Panc1 (cell line): ENCODE measurements around the gene HAGH.

Experiments
- CTCF ChIP-seq: fragments of 450-650 bp; IDR thresholded peaks from 2 replicates; pipeline ENCODE4 v1.5.1; 2017; ENCODE audit warnings: mild to moderate bottlenecking
- REST ChIP-seq, 2 experiments: IDR thresholded peaks; 2 replicates each; pipeline ENCODE4 v1.6.1; 2011 to 2012; ENCODE audit warnings: low read depth in 2 of 2, control low read depth in 1 of 2, low read length in 1 of 2, mild to moderate bottlenecking in 1 of 2, moderate library complexity in 1 of 2; ENCODE audit not compliant: insufficient read depth in 1 of 2

DNA sequence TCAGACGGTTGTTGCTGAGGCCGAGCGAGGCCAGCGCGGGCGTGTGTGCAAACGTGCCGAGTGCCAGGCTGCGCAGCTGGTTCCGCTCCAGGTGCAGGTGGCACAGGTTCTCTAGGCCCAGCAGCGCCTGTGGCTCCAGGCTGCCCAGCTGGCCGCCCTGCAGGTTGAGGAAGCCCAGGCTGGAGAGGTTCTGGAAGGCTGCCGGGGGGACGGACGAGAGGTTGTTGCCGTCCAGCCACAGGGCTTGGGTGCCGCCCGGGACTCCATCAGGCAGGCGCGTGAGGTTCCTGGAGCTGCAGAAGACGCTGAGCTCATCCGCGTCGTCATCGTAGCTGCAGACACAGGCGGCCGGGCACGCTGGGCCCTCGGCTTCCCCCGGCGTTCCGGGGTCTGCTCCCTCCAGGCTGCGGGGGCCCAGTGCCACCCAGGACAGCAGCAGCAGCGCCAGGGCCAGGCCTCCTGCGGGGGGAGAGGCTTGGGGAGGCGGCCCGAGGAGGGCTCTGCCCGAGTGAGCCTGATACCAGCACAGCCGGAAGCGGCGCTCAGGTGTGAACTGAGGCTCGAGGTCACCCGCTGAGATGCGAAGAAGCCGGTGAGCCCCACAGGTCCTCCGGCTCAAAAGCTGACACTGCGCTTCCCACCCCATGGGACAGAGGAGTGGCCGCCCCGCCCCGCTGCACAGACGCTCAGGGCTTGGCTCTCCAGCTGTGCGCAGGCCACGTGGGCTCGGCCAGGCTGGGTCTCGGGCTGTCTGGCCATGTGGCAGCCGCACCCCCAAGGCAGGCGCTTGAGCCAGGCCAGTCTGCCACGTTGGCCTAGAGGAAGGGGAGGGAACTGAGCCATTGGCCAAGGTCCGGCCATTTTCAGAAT, 34.4 kb downstream of the HAGH start:
- TF ChIP-seq CTCF, result no peak
- TF ChIP-seq REST (IDR thresholded peaks at IDR 0.05; ENCODE audit: insufficient read depth in 1 of 2, low read depth in 2 of 2, low read length in 1 of 2), result no peak
